Measurements from ENCODE around the gene RALGPS2. TPM values are rescaled to one million over a fixed set of nuclear protein-coding genes. Genes with fewer than 3 reads are reported as not detected.

Gene RALGPS2
- total and polyA plus RNA-seq, 7 donors = 6.6 to 24.3 (median 14.3) TPM

GRCh38 chr1:178716111-178716510 lies 8.9 kb upstream of the RALGPS2 start:
- DNase-seq = no peak
- no peaks in the 10 kb centered on the region for H3K4me1 ChIP-seq
- TF ChIP-seq POLR2A (IDR thresholded peaks at IDR 0.05) (no peak), EP300 (IDR thresholded peaks at IDR 0.05) (no peak), CTCF (IDR thresholded peaks at IDR 0.05) (no peak), POLR2AphosphoS5 (IDR thresholded peaks at IDR 0.05) (no peak)
- intact Hi-C loops (cut with DNase I) = no loop called here
- no peaks in the 10 kb centered on the region for H3K27me3 ChIP-seq
- H3K9me3 ChIP-seq = no peaks in the 10 kb centered on the region
- H3K27ac ChIP-seq = no peak overlapping the region
- no peaks in the 10 kb centered on the region for H3K36me3 ChIP-seq
- no peak overlapping the region for H3K4me3 ChIP-seq

GRCh38 chr1:178718520-178718919 lies 6.5 kb upstream of the RALGPS2 start:
- Histone ChIP-seq H3K27ac (no peak overlapping the region), H3K9me3 (no peaks in the 10 kb centered on the region), H3K27me3 (no peaks in the 10 kb centered on the region), H3K4me1 (no peaks in the 10 kb centered on the region), H3K36me3 (no peaks in the 10 kb centered on the region), H3K4me3 (no peak overlapping the region)
- intact Hi-C loops (cut with DNase I) = no loop called here
- DNase-seq = no peak
- TF ChIP-seq POLR2AphosphoS5 (IDR thresholded peaks at IDR 0.05) (no peak), EP300 (IDR thresholded peaks at IDR 0.05) (no peak), POLR2A (IDR thresholded peaks at IDR 0.05) (no peak), CTCF (IDR thresholded peaks at IDR 0.05) (no peak)
- 90 to 93% methylated on average over 1 of the region's 1 CpG for WGBS, 2 donors

GRCh38 chr1:178723546-178723945 lies 1.5 kb upstream of the RALGPS2 start:
- Histone ChIP-seq H3K9me3 (no peaks in the 10 kb centered on the region), H3K4me1 (peaks cover 0 to 14% (median 2%) of the 10 kb centered on the region in 4 donors), H3K4me3 (no peak overlapping the region), H3K27ac (no peak overlapping the region), H3K36me3 (no peaks in the 10 kb centered on the region), H3K27me3 (no peaks in the 10 kb centered on the region)
- intact Hi-C loops (cut with DNase I) = no loop called here
- WGBS, 2 donors = 67 to 78% methylated on average over 3 of the region's 3 CpGs
- no peak for TF ChIP-seq EP300 (IDR thresholded peaks at IDR 0.05)
- no peak for TF ChIP-seq CTCF (IDR thresholded peaks at IDR 0.05)
- TF ChIP-seq POLR2A (IDR thresholded peaks at IDR 0.05) = no peak
- TF ChIP-seq POLR2AphosphoS5 (IDR thresholded peaks at IDR 0.05) = no peak
- no peak for DNase-seq

- TF ChIP-seq POLR2A (IDR thresholded peaks at IDR 0.05) = no peak
- TF ChIP-seq EP300 (IDR thresholded peaks at IDR 0.05) = no peak
- TF ChIP-seq CTCF (IDR thresholded peaks at IDR 0.05) = no peak
- TF ChIP-seq POLR2AphosphoS5 (IDR thresholded peaks at IDR 0.05) = no peak
- intact Hi-C loops (cut with DNase I) = loop anchor here (2.0 kb wide), 2 partner anchors 28 to 182 kb away; no protein-coding TSS in a partner anchor
- Histone ChIP-seq H3K9me3 (no peaks in the 10 kb centered on the region), H3K27me3 (no peaks in the 10 kb centered on the region), H3K27ac (peak overlapping the region; percentile 81 to 90 (median 88)), H3K4me3 (peak overlapping the region; percentile 68 to 99 (median 88)), H3K36me3 (no peaks in the 10 kb centered on the region), H3K4me1 (peaks cover 0 to 14% (median 2%) of the 10 kb centered on the region in 4 donors)
- WGBS, 2 donors = 73% methylated on average over 5 of the region's 5 CpGs
- no peak for DNase-seq
Measured at GRCh38 chr1:178724376-178724727, 692 bp upstream of the RALGPS2 start.

- Histone ChIP-seq H3K27me3 (no peaks in the 10 kb centered on the region), H3K9me3 (no peaks in the 10 kb centered on the region), H3K4me1 (peaks cover 0 to 14% (median 2%) of the 10 kb centered on the region in 4 donors), H3K4me3 (peak overlapping the region; percentile 68 to 99 (median 88)), H3K27ac (peak overlapping the region; percentile 81 to 90 (median 88)), H3K36me3 (no peaks in the 10 kb centered on the region)
- intact Hi-C loops (cut with DNase I) = loop anchor here (2.0 kb wide), 2 partner anchors 27 to 183 kb away; no protein-coding TSS in a partner anchor
- DNase-seq = peak; percentile 66
- WGBS, 2 donors = 0 to 1% methylated on average over 75 of the region's 75 CpGs
- TF ChIP-seq EP300 (IDR thresholded peaks at IDR 0.05) (no peak), POLR2AphosphoS5 (IDR thresholded peaks at IDR 0.05) (no peak), CTCF (IDR thresholded peaks at IDR 0.05) (no peak), POLR2A (IDR thresholded peaks at IDR 0.05) (no peak)
Measured at GRCh38 chr1:178725466-178726086, 532 bp downstream of the RALGPS2 start.

Data from sigmoid colon (tissue), 7 donors.